HG02588 (cell line): ENCODE measurements around the gene HYLS1.
"Not testable (repeated sequence)": the region's sequence is repeated elsewhere in the genome, so short reads cannot be mapped to it uniquely, and the experiment has no call there.

Experiments used
- ATAC-seq: cut with Tn5 transposase; IDR thresholded peaks from one replicate; pipeline ENCODE4 v1.9.1; 2021; ENCODE audit warnings: mild to moderate bottlenecking, moderate library complexity; ENCODE audit not compliant: unreplicated experiment

Gene HYLS1

DNA sequence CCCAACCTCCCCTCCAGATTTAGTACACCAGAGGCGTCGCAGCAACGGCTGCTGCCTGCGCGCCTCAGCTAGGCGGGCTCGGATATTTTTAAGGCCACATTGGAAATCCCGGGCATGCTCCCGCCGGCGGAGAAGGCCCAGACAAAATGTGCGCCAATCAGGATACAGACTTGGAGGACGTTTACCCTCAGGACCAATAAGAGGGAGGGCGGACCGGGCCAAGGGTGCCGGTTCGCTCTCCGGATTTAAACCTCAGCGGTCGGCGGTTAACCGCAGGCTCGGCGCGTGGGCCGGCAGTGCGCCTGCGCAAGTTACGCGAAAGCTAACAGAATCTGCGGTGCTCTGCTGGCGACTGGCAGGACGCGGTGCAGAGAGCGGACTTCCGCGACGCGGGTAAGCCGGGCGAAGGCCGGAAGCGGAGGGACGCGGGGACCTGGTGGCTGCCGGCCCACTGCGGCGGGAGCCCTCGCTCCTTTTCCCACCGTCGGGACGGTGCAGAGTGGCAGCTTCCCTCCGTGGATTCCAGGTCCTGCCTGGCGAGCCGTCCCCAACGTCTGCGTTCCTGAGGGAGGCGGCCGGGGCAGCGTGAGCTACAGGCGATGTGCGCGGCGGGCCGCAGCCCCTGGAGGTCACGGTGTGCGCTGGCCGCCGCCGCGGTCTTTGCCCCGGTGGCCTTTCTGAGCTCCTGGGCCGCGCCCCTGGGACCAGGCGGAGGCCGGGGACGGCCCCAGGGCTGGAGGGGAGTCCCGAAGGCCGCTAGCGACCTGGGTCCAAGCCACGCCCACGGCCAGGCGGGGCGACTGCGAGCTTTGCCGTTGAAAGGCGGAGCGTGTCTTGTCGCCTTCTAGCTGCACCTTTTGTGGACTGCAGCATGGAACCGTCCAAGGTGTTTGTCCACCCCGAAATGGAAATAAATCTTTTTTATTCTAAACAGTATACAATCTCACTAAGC is at the start of gene HYLS1:
Gene HYLS1, plus strand, starts transcription at position 296 of the 952 bp plus-strand sequence. CDS start 11,701 bp downstream, outside the sequence.
- peak; percentile 88 for ATAC-seq

- ATAC-seq, result no peak
Observed at GRCh38 chr11:125842321-125842948, 45.0 kb upstream of the HYLS1 start.

GRCh38 chr11:125846188-125846587 is 41.3 kb upstream of the HYLS1 start:
- no peak for ATAC-seq

DNA sequence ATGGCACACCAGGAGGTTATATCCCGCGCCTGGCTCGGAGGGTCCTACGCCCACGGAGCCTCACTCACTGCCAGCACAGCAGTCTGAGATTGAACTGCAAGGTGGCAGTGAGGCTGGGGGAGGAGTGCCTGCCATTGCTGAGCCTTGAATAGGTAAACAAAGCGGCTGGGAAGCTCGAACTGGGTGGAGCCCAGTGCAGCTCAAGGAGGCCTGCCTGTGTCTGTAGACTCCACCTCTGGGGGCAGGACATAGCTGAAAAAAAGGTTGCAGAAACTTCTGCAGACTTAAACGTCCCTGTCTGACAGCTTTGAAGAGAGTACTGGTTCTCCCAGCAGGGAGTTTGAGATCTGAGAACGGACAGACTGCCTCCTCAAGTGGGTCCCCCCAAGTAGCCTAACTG is 29.8 kb upstream of the HYLS1 start:
- ATAC-seq, result not testable (repeated sequence)

DNA sequence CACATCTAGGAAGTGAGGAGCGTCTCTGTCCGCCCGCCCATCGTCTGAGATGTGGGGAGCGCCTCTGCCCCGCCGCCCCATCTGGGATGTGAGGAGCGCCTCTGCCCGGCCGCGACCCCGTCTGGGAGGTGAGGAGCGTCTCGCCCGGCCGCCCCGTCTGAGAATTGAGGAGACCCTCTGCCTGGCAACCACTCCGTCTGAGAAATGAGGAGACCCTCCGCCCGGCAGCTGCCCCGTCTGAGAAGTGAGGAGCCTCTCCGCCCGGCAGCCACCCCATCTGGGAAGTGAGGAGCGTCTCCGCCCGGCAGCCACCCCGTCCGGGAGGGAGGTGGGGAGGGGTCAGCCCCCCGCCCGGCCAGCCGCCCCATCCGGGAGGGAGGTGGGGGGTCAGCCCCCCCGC is 24.7 kb upstream of the HYLS1 start:
- ATAC-seq, result not testable (repeated sequence)

DNA sequence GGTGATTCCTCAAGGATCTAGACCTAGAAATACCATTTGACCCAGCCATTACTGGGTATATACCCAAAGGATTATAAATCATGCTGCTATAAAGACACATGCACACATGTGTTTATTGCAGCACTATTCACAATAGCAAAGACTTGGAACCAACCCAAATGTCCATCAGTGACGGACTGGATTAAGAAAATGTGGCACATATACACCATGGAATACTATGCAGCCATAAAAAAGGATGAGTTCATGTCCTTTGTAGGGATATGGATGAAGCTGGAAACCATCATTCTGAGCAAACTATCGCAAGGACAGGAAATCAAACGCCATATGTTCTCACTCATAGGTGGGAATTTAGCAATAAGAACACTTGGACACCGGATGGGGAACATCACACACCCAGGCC is 22.1 kb upstream of the HYLS1 start:
- ATAC-seq, result not testable (repeated sequence)

- ATAC-seq, result no peak
Observed at GRCh38 chr11:125869521-125869920, 17.9 kb upstream of the HYLS1 start.

- no peak for ATAC-seq
Observed at GRCh38 chr11:125871391-125872137, 15.9 kb upstream of the HYLS1 start.

DNA sequence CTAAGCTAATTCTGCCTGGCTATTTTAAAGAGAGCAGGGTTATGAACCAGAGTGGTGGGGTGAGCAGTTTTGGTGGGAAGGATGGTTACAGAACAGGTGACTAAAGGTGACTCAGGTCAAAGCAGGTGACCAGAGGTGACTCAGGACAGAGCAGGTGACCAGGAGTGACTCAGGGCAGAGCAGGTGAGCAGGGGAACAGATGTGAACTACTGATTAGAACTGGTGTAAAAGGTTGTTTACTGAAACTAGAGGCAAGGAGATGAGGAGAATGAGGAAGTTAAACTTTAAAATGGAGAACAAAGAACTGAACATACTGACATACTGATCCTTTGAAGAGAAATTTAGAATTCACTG is 15.4 kb upstream of the HYLS1 start:
- no peak for ATAC-seq

DNA sequence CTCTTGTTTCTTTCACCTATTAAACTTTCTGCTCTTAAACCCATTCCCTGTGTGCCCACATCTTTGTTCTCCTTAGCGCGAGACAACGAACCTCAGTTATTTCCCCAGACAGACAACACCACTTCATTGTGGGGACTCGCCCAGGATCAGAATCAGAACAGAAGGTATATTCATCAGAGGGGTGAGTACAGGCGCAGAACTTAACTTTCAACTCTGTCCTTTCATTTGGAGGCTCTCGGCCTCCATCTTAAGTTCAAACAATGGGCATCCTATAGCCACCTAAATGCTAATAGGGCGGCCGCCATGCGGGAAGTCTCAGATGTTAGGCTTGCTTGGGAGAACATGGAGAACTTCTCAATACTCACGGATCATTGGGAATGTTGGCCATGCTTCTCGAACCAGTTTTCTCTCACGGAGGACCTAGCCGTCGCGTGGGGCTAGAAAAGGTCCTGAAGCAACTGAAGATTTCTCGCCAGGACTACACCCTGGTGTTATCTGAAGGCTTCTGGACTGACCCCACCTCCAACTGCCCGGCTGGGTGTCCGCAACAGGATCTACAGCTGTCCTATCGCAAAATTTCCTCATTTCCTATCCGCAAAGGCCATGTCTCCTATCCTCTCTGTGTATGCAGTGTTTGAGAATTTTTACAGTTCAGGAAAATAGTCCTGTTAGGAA is 13.4 kb upstream of the HYLS1 start:
- no peak for ATAC-seq

- peak; percentile 68 for ATAC-seq
Observed at GRCh38 chr11:125874556-125875124, 12.8 kb upstream of the HYLS1 start.

DNA sequence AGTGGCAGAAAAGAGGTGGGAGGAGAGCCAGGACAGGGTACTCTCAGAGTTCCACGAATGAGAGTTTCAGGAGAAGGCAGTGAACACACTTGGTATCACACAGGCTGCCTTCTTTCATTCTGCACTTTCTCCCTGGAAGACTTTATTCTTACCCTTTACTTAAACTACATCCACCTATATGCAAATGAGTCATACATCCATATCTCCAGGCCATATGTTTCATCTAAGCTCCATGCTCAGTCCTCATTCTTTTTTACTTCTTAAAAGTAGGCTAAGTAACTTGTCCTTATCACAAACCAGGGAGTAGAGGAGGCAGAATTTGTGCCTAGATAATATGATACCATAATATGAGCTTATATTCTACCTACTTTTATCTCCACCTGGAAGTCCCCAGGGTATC is 6.2 kb upstream of the HYLS1 start:
- ATAC-seq, result no peak

DNA sequence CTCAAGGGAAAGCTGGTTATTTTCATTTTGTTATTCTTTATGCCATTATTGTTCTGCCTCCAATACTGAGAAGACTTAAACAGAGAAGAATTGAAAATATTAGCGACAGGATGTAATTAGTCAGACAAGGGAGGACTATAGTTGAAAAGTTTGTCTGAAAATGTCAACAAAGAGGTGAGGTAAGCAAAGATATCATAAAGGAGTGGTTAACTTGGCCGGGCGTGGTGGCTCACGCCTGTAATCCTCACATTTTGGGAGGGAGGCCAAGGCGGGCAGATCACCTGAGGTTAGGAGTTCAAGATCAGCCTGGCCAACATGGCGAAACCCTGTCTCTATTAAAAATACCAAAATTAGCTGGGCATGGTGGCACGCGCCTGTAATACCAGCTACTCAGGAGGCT is 4.1 kb upstream of the HYLS1 start:
- ATAC-seq, result no peak

GRCh38 chr11:125886997-125887372 is 483 bp upstream of the HYLS1 start:
- peak; percentile 6 for ATAC-seq

GRCh38 chr11:125890447-125891100 is 3.1 kb downstream of the HYLS1 start:
- ATAC-seq, result no peak

DNA sequence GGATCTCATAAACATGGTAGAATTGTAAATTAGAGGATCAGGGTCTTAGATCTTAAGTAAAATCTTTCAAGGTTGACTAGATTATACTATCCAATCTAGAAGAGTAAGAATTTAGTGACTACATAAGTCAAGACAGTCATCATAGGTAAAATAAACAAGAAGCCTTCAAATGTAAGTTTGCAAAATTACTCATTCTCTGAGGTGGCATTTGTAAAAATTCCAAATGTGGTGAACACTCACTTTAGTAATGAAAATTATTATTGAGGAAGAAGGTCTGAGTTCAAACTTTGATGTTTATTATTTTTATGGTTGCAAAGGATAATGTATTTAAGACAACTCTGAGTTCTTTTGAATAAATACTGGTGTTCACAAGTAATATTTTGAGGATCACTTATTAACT is 4.6 kb downstream of the HYLS1 start:
- ATAC-seq, result no peak

GRCh38 chr11:125892994-125893393 is 5.5 kb downstream of the HYLS1 start:
- no peak for ATAC-seq

DNA sequence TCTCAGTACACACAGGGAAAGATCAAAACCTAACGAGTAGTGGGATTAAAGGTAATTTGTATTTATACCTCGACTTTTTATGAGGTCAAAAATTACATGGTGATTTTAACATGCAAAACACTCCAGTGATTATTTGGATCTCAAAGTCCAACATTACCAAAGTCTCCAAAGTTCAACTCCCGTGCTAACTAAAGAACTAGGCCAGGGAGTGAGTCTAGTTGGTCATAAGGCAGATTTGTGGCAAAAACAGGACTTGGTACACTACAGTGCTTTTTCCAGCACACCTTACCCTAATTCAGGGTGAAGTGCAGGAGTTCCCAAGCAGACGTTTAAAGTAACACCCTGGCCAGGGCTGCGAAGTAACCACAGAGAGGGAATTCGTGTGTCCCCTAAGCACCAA is 14.4 kb downstream of the HYLS1 start:
- ATAC-seq, result no peak

- ATAC-seq, result no peak
Observed at GRCh38 chr11:125902277-125902926, 14.9 kb downstream of the HYLS1 start.
